Activated gamma-delta T cell (primary cell): Measurements from ENCODE around the gene KCNK3.
"Not testable (repeated sequence)": the region's sequence is repeated elsewhere in the genome, so short reads cannot be mapped to it uniquely, and the experiment has no call there.

Experiments
- DNase-seq: peaks from one replicate; lab custom pipeline; 2025; lab: John Stamatoyannopoulos, UW

The KCNK3 gene

GRCh38 chr2:26756337-26756736 is 63.8 kb downstream of the KCNK3 start:
- no peak for DNase-seq

GRCh38 chr2:26757873-26758789 is 65.6 kb downstream of the KCNK3 start:
- no peak for DNase-seq

GRCh38 chr2:26758790-26759321 is 66.3 kb downstream of the KCNK3 start:
- DNase-seq = no peak

GRCh38 chr2:26759845-26760244 is 67.3 kb downstream of the KCNK3 start:
- DNase-seq = no peak

- DNase-seq = not testable (repeated sequence)
Measured at GRCh38 chr2:26760991-26761390, 68.5 kb downstream of the KCNK3 start.

GRCh38 chr2:26763019-26763418 is 70.5 kb downstream of the KCNK3 start:
- no peak for DNase-seq

GRCh38 chr2:26764078-26764887 is 71.8 kb downstream of the KCNK3 start, which contains the start of gene SLC35F6:
TSS of gene SLC35F6 (plus strand) at chr2:26764284. CDS start at chr2:26764350, 66 bp downstream.
- peak; percentile 77 for DNase-seq

GRCh38 chr2:26764906-26765305 is 72.4 kb downstream of the KCNK3 start:
- no peak for DNase-seq

- DNase-seq = no peak
Measured at GRCh38 chr2:26765475-26766200, 73.1 kb downstream of the KCNK3 start.

- no peak for DNase-seq
Measured at GRCh38 chr2:26767129-26767528, 74.6 kb downstream of the KCNK3 start.

- no peak for DNase-seq
Measured at GRCh38 chr2:26767894-26768487, 75.5 kb downstream of the KCNK3 start.

GRCh38 chr2:26768759-26769088 is 76.2 kb downstream of the KCNK3 start:
- DNase-seq = no peak

GRCh38 chr2:26769089-26769761 is 76.7 kb downstream of the KCNK3 start:
- no peak for DNase-seq

GRCh38 chr2:26770986-26771586 is 78.6 kb downstream of the KCNK3 start:
- DNase-seq = no peak

GRCh38 chr2:26772064-26773001 is 79.8 kb downstream of the KCNK3 start:
- DNase-seq = no peak

- no peak for DNase-seq
Measured at GRCh38 chr2:26776195-26776800, 83.8 kb downstream of the KCNK3 start.

- DNase-seq = no peak
Measured at GRCh38 chr2:26778098-26778497, 85.6 kb downstream of the KCNK3 start.

GRCh38 chr2:26778507-26778906 is 86.0 kb downstream of the KCNK3 start:
- no peak for DNase-seq

GRCh38 chr2:26780203-26780760 is 87.8 kb downstream of the KCNK3 start:
- DNase-seq = no peak
